ENCODE measurements around the gene SEC31B. TPM values are rescaled to one million over a fixed set of nuclear protein-coding genes. Genes with fewer than 3 reads are reported as not detected.

Gene SEC31B
- total RNA-seq: 10 to 100 TPM in 3 of 4 donors, 1 to 10 TPM in 1; 8.8 to 24.9 (median 23.5) TPM

GRCh38 chr10:100519311-100520051, at the start of gene SEC31B:
TSS of gene SEC31B (minus strand) at chr10:100519861. CDS start at chr10:100516952, 2,909 bp downstream.
- no peaks in the 10 kb centered on the region for H3K9me3 ChIP-seq
- no peak for DNase-seq
- no peak for TF ChIP-seq POLR2A (IDR thresholded peaks at IDR 0.05)
- no peak for TF ChIP-seq CTCF (IDR thresholded peaks at IDR 0.05)
- no peaks in the 10 kb centered on the region for H3K27me3 ChIP-seq
- H3K4me1 ChIP-seq: peaks cover 0 to 12% (median 2%) of the 10 kb centered on the region in 4 donors
- H3K27ac ChIP-seq: no peak within 1 kb of the TSS
- peak within 1 kb of the TSS; percentile 4 to 49 (median 34) for H3K4me3 ChIP-seq
- H3K36me3 ChIP-seq: peaks cover 0 to 27% (median 0%) of the 10 kb centered on the region in 3 donors

GRCh38 chr10:100568912-100569311, 49.3 kb upstream of the SEC31B start:
- no peaks in the 10 kb centered on the region for H3K4me1 ChIP-seq
- no peaks in the 10 kb centered on the region for H3K36me3 ChIP-seq

GRCh38 chr10:100567826-100568225, 48.2 kb upstream of the SEC31B start:
- peak in 1 of 3 donors; percentile 18 for DNase-seq
- H3K4me1 ChIP-seq: peaks cover 0 to under 1% (median under 1%) of the 10 kb centered on the region in 4 donors
- no peak overlapping the region for H3K4me3 ChIP-seq
- TF ChIP-seq CTCF (IDR thresholded peaks at IDR 0.05) (no peak), POLR2A (IDR thresholded peaks at IDR 0.05) (no peak)
- H3K9me3 ChIP-seq: no peaks in the 10 kb centered on the region
- H3K27me3 ChIP-seq: peaks cover 0 to under 1% of the 10 kb centered on the region in 2 donors
- H3K36me3 ChIP-seq: no peaks in the 10 kb centered on the region
- H3K27ac ChIP-seq: no peak overlapping the region

More at GRCh38 chr10:100568912-100569311, 49.3 kb upstream of the SEC31B start:
- H3K27ac ChIP-seq: no peak overlapping the region
- TF ChIP-seq CTCF (IDR thresholded peaks at IDR 0.05) (no peak), POLR2A (IDR thresholded peaks at IDR 0.05) (no peak)
- no peaks in the 10 kb centered on the region for H3K9me3 ChIP-seq
- DNase-seq: peak in 1 of 3 donors; percentile 39
- H3K4me3 ChIP-seq: no peak overlapping the region
- H3K27me3 ChIP-seq: no peaks in the 10 kb centered on the region

GRCh38 chr10:100567249-100567648, 47.6 kb upstream of the SEC31B start:
- Histone ChIP-seq H3K27me3 (peaks cover 0 to 6% of the 10 kb centered on the region in 2 donors), H3K36me3 (no peaks in the 10 kb centered on the region), H3K9me3 (no peaks in the 10 kb centered on the region), H3K4me3 (no peak overlapping the region), H3K4me1 (peaks cover 0 to 7% (median 3%) of the 10 kb centered on the region in 4 donors), H3K27ac (no peak overlapping the region)
- peak in 1 of 3 donors; percentile 37 for DNase-seq
- no peak for TF ChIP-seq POLR2A (IDR thresholded peaks at IDR 0.05)
- TF ChIP-seq CTCF (IDR thresholded peaks at IDR 0.05): no peak

GRCh38 chr10:100566561-100566960, 46.9 kb upstream of the SEC31B start:
- Histone ChIP-seq H3K4me1 (peaks cover 0 to 9% (median 4%) of the 10 kb centered on the region in 4 donors), H3K27me3 (peaks cover 0 to 8% of the 10 kb centered on the region in 2 donors), H3K4me3 (no peak overlapping the region), H3K27ac (no peak overlapping the region), H3K36me3 (no peaks in the 10 kb centered on the region), H3K9me3 (no peaks in the 10 kb centered on the region)
- peak in 1 of 3 donors; percentile 26 for DNase-seq
- TF ChIP-seq POLR2A (IDR thresholded peaks at IDR 0.05) (no peak), CTCF (IDR thresholded peaks at IDR 0.05) (no peak)

Measured in Peyer's patch (tissue), 4 donors.